Measurements from ENCODE around the gene ELAVL4.

DNA sequence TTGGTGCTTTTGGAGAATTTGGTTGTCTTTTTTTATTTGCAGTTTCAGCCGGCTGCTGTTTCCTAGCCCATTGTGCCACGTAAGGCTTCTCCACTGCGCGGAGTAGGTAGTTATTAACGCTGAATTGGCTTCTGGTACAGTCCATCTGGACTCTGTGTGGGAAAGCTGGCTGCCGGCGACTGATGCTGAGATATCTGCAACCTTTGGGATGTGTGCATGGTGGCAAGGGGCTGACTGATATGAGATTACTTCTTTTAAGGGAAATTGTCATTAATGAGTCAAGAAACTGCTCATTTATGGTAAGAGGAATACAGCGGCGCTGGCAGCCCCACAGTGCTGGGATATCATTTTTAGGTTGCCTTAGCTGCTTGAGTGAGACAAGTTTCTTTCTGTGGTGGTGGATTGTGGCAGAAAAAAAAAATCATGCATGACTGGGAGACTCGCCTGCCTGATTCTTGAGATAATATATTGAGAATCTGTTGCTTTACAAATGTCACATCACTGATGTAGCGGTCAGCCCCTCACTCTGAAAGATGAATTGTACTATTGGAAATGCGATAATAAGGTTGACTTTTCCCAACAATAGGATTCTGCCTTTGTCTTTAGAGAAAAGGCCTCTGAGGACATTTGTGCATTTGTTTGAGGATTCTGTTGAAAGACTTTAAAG is 2.5 kb upstream of the ELAVL4 start:
- no peak for TF ChIP-seq CTCF (conservative IDR thresholded peaks at IDR 0.05)
- no peak for TF ChIP-seq ZFX (IDR thresholded peaks at IDR 0.05)
